ENCODE results near the gene ACTN4.

The ACTN4 gene

GRCh38 chr19:38679839-38680238 is 32.4 kb downstream of the ACTN4 start:
- DNase-seq, result no peak

DNA sequence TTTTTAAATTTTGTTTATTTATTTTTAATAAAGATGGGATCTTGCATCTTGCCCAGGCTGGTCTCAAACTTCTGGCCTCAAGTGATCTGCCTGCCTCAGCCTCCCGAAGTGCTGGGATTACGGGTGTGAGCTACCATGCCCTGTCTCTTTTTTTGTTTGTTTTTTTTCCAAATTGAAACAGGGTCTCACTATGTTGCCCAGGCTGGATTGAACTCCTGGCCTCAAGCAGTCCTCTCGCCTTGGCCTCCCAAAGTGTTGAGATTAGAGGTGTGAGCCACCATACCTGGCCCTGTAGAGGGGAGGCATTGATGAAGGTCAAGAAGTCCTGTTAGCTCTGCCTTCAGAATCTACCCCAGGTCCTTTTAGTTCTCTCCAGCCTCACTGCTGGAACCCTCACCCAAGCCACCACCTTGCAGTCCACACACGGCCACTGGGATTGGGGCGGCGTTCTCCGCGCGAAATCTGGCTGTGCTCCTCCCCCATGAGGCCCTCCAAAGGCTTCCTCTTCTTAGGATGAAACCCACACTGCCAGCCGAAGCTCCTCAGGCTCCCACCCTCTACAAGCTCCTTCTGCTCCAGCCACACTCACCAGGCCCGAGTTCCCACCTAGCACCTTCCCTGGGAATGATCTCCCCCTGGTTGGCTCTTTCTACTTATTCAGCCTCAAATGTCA is 34.9 kb downstream of the ACTN4 start:
- no peak for DNase-seq

DNA sequence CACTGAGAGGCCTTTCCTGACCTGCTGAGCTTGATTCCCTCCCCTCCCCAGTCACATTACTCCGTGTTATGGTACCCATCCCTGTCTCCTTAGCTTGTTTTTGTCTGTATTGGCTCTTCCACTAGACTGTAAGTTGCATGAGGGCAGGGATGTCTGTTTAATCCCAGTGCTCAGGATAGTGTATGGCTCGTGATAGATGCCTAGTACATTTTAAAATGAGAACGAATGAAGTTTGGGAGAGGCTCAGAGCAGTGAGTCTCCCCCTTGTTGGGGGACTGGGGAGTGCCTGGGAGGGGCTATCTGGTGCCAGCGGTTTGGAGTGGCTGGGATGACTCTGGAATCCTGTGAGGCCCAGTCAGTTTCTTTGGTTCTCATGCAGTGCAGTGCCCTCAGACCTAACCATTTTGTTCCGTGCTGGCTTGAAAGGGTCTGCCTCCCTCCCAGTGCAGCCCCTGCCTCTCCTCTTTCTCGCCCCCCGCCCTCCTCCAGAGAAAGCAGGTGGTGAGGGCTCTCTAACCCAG is 35.5 kb downstream of the ACTN4 start:
- DNase-seq, result no peak

GRCh38 chr19:38683393-38684077 is 36.1 kb downstream of the ACTN4 start:
- DNase-seq, result peak; percentile 56 to 58

DNA sequence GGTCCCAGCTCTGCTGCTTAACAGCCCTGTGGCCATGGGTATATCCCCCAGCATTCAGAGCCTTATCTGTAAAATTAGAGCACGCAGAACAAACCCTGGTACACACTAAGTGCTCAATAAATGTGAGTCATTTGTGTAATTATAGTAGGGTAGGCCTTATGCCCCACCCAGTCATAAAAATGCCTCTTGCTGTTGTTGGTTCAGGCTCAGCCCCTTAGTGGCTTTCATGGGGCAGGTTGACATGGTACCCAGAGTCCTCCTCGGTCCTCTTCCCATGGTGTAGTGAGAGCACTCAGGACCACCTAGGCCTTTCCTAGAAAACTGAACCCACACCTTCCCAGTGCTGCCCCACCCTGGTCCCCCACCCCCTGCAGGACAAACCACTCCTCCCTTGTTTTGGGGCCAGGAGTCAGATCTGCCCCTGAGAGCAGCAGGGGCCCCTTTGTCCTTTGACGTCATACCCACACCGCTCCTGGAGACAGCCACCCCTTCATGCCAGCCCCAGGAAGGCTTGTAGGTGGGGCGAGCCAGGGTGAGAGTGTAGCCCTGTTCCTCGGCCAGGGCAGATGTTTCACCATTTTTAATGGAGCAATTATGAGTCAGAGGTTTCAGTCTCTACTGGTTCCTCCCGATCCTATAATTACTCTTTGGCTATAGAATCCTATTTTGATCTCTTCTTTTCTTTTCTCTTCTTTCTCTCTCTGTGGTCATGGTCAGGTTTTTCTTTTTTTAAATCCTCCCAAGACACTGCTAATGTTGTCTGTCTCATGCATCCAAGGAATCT is 36.8 kb downstream of the ACTN4 start:
- DNase-seq, result no peak

DNA sequence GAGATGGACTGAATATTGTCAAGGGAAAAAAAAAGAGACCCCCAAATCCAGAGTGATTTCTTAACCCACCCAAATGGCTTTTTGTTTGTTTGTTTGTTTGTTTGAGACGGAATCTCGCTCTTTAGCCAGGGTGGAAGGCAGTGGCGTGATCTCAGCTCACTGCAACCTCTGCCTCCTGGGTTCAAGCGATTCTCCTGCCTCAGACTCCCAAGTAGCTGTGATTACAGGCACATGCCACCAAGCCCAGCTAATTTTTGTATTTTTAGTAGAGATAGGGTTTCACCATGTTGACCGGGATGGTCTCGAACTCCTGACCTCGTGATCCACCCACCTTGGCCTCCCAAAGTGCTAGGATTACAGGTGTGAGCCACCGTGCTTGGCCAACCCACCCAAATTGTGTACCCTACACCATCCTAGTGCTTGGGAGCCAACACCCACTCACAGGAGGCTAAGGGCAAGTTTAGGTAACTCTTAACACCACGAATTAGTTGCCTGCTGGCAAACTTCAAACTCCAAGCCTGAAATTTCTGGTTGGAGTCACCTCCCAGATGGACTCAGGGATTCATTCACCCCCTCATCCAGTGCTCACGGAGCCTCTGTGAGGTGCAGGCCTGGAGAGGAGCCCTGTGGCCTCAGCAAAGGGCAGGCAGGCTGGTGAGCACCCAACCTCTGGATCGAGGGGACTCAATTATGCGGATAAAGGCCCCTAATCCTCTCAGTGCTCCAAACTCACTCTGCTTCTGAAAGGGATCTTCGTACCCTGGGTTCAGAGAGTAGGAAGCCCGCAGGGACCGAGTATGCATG is 37.6 kb downstream of the ACTN4 start:
- no peak for DNase-seq

- no peak for DNase-seq
Observed at GRCh38 chr19:38685666-38686529, 38.4 kb downstream of the ACTN4 start.

- peak; percentile 18 to 23 for DNase-seq
Observed at GRCh38 chr19:38686530-38686888, 39.1 kb downstream of the ACTN4 start.

- DNase-seq, result no peak
Observed at GRCh38 chr19:38687837-38688378, 40.5 kb downstream of the ACTN4 start.

- no peak for DNase-seq
Observed at GRCh38 chr19:38690146-38690545, 42.7 kb downstream of the ACTN4 start.

DNA sequence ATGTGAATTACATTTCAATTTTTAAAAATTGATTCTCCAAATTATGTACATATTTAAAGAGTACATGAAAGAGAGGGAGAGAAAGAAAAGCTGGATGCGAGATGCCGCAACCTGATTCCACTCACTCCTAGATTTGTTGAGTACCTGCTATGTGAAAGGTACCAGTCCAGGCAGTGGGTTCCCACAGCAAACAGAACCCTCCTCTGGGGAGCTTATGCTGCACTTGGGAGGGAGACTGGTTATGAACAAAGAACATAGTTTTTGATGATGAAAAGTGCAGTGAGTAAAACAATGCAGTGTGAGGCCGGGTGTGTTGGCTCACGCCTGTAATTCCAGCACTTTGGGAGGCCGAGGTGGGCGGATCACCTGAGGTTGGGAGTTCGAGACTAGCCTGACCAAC is 43.4 kb downstream of the ACTN4 start:
- no peak for DNase-seq

DNA sequence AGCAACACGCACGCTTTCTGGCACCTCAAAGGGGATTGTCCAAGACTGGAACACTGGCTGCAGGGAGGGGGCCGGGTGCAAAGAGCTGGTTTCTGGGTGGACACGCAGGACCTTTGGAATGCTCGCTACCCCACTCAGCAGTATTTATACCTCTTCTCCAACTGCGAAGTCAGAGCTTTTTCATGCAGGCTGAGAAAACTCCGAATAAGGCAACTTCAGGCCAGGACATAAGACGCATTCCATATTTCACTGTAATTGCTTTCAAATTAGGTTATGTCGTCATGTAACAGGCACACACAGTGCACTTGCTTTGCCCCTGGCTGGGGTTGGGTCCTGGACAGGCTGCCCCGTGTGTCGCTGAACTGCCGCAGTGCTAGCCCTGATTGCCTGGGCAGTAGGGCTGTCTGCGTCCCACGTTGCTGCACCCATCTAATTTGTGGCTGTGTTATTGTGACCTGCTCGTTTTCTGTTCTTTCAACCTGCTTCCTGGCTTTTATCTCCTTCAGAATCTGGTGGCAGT is 44.5 kb downstream of the ACTN4 start:
- no peak for DNase-seq

GRCh38 chr19:38692458-38693379 is 45.3 kb downstream of the ACTN4 start:
- DNase-seq, result no peak

GRCh38 chr19:38693380-38694223 is 46.2 kb downstream of the ACTN4 start:
- peak; percentile 19 to 27 for DNase-seq

GRCh38 chr19:38695317-38695683 is 47.9 kb downstream of the ACTN4 start:
- DNase-seq, result no peak

GRCh38 chr19:38695832-38696728 is 48.6 kb downstream of the ACTN4 start:
- no peak for DNase-seq

DNA sequence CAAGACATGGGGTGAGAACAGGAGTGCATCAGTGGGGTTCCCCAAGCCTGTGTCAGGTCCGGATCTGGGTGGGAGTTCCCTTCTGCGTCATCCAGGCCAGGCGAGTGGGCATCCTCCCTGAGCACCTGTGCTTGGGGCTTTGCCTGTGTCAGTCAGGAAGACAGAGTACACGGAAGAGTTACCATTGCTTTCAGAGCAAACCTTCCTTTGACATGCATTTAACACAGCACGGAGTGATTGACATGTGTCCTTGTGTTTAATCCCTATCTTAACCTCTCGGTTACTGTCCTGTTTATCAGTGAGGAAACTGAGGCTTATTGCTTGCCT is 49.2 kb downstream of the ACTN4 start:
- DNase-seq, result no peak

DNA sequence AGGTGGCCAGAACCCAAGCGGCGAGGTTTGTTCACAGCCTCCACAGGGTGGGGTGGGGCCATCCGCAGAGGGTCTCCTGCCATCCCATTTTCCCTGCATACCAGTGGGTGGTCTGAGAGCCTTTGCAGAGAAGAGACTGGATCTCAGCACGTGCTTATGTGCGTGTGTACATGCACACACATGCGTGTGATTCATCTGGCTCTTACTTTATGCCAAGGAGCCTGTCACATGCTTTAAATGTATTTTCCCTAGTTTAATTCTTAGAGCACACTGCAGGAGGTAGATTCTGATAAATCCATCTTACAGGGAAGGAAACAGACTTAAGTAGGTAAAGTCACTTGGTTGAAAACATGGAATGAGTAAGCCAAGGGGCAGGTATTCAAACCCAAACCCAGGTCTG is 49.7 kb downstream of the ACTN4 start:
- DNase-seq, result no peak
